A673 (cell line): ENCODE results near the gene ST6GALNAC6. TPM values are rescaled to one million over a fixed set of nuclear protein-coding genes. Genes with fewer than 3 reads are reported as not detected.
A peak's percentile ranks its signal among the peaks of the same experiment; 100 is the strongest.

ENCODE experiments used
- BruUV-seq: library from RNA; stranded (reverse); fragments of 400-500 nt; replicated peaks from 2 replicates; lab custom pipeline; 2021; lab: Mats Ljungman, UMichigan
- CTCF ChIA-PET: fragments of 300-600 bp; sonication (Branson Sonifier 250); formaldehyde crosslinking; loops from one replicate; lab custom pipeline; 2022; ENCODE audit warnings: antibody characterized with exemption; lab: Charles Lee
- POLR2A ChIA-PET: fragments of 300-600 bp; sonication (Branson Sonifier 250); formaldehyde crosslinking; loops from one replicate; lab custom pipeline; 2022; ENCODE audit warnings: antibody characterized with exemption; ENCODE audit not compliant: low non-redundant PET; lab: Charles Lee
- DNase-seq: peaks from one replicate; pipeline ENCODE4 v3.0.0-alpha.2; 2015; ENCODE audit warnings: low spot score
- H3K27ac ChIP-seq: fragments of 200-600 bp; sonication (generic); 2 replicates; pipeline ENCODE4 v1.5.1; 2016; ENCODE audit warnings: mixed run types, low read depth, mild to moderate bottlenecking, mixed read lengths, antibody characterized with exemption, low read length; ENCODE audit not compliant: poor library complexity, severe bottlenecking
- H3K27me3 ChIP-seq: fragments of 200-600 bp; sonication (generic); replicated peaks from 2 replicates; pipeline ENCODE4 v1.6.1; 2017; ENCODE audit warnings: mixed run types, low read depth, mild to moderate bottlenecking, mixed read lengths, antibody characterized with exemption, low read length; ENCODE audit not compliant: insufficient read depth, poor library complexity
- H3K36me3 ChIP-seq: fragments of 200-600 bp; sonication (generic); 2 replicates; pipeline ENCODE4 v1.6.1; 2016; ENCODE audit warnings: mixed run types, mild to moderate bottlenecking, mixed read lengths, antibody characterized with exemption, low read length; ENCODE audit not compliant: insufficient read depth, poor library complexity, severe bottlenecking
- H3K4me1 ChIP-seq: fragments of 200-600 bp; sonication (generic); 2 replicates; pipeline ENCODE4 v1.6.1; 2017; ENCODE audit warnings: mixed run types, mild to moderate bottlenecking, mixed read lengths, antibody characterized with exemption, low read length; ENCODE audit not compliant: insufficient read depth, poor library complexity, severe bottlenecking
- H3K4me3 ChIP-seq: fragments of 200-600 bp; sonication (generic); 2 replicates; pipeline ENCODE4 v1.5.1; 2016; ENCODE audit warnings: low read depth, mixed run types, mild to moderate bottlenecking, mixed read lengths, low read length; ENCODE audit not compliant: poor library complexity, severe bottlenecking
- H3K9me3 ChIP-seq: fragments of 200-600 bp; sonication (generic); 2 replicates; pipeline ENCODE4 v1.6.1; 2016; ENCODE audit warnings: mixed run types, low read depth, mild to moderate bottlenecking, mixed read lengths, antibody characterized with exemption, low read length; ENCODE audit not compliant: poor library complexity, severe bottlenecking
- EZH2 ChIP-seq: fragments of 200-600 bp; sonication (generic); IDR thresholded peaks from 2 replicates; pipeline ENCODE4 v1.6.1; 2017; ENCODE audit warnings: borderline replicate concordance, low read depth, mild to moderate bottlenecking, mixed read lengths, antibody characterized with exemption, low read length; ENCODE audit not compliant: poor library complexity, severe bottlenecking
- intact Hi-C: fragments of 100-400 bp; cut with micrococcal nuclease; formaldehyde crosslinking; loops from one replicate; pipeline ENCODE4 v1.10.0; 2022; ENCODE audit not compliant: unreplicated experiment
- total RNA-seq: library from RNA; stranded (reverse); gene quantifications from 2 replicates; pipeline ENCODE4 v1.2.3, GENCODE V29; 2021
- TF ChIP-seq, protein P1 (sequence below): fragments of 300-800, 200-600 bp; sonication (generic); conservative IDR thresholded peaks from 2 replicates; pipeline ENCODE4 v1.5.1; 2017; ENCODE audit warnings: low read depth, mild to moderate bottlenecking, antibody characterized with exemption, low read length, moderate library complexity, mixed read lengths

Gene ST6GALNAC6
- total RNA-seq, 1 experiment from 2014 or later, result 34.7 TPM

GRCh38 chr9:127876026-127876763 lies 23.2 kb downstream of the ST6GALNAC6 start:
- Histone ChIP-seq H3K27ac (peak overlapping the region; percentile 37), H3K9me3 (no peaks in the 10 kb centered on the region), H3K27me3 (no peaks in the 10 kb centered on the region), H3K4me3 (no peak overlapping the region), H3K36me3 (no peaks in the 10 kb centered on the region), H3K4me1 (peaks cover 19% of the 10 kb centered on the region)
- intact Hi-C loops, result no loop called here
- ChIA-PET POLR2A (no interaction called here), CTCF (no interaction called here)
- TF ChIP-seq, protein P1, sequence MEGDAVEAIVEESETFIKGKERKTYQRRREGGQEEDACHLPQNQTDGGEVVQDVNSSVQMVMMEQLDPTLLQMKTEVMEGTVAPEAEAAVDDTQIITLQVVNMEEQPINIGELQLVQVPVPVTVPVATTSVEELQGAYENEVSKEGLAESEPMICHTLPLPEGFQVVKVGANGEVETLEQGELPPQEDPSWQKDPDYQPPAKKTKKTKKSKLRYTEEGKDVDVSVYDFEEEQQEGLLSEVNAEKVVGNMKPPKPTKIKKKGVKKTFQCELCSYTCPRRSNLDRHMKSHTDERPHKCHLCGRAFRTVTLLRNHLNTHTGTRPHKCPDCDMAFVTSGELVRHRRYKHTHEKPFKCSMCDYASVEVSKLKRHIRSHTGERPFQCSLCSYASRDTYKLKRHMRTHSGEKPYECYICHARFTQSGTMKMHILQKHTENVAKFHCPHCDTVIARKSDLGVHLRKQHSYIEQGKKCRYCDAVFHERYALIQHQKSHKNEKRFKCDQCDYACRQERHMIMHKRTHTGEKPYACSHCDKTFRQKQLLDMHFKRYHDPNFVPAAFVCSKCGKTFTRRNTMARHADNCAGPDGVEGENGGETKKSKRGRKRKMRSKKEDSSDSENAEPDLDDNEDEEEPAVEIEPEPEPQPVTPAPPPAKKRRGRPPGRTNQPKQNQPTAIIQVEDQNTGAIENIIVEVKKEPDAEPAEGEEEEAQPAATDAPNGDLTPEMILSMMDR, result no peak
- no peak for TF ChIP-seq EZH2
- BruUV-seq, result no TSS peak
- DNase-seq, result no peak

- intact Hi-C loops, result no loop called here
- H3K4me1 ChIP-seq, result peaks cover 19% of the 10 kb centered on the region
Measured at GRCh38 chr9:127875306-127875966, 24.0 kb downstream of the ST6GALNAC6 start.

DNA sequence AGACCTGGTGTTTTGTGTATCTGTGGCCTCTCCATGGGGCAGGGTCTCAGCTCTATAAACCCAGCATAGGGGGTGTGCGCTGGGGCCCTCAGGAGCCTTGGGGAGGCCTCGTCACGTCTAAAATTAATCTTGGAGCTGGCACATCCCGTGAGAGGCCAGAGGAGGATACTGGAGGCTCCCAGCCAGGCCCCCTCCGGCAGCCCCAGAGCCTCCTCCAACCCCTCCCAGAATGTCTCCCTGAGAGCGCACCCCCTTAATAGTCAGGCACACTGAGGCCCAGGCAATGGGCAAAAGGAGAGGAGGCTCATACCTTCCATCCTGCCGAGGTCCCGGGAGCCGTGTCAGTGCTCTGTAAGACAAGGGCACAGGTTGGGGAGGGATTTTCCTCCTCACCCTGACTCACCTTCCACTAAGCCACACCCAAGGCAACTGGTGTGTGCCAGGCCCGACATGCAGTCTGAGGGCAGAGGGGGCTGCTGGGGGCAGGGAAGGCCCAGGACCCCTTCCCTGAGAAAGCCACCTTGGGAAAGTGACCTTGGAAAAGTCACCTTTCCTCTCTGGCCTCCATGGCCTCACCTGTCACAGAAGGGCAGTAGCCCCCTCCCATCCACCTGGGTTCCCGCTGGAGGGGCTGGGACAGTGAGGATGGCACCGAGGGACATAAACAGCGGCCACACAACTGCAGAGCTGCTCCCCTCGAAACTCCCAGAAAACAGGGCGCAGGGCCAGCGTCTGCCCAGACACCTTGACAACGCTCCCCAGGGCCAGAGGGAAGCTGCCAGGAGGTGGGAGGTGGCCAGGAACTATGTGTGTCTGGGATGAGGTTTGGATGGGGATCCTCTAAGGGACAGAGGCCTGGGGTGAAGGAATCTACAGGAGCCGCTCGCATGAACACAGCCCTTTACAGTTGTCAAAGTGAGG lies 24.8 kb downstream of the ST6GALNAC6 start:
- no peak for TF ChIP-seq EZH2
- TF ChIP-seq, protein P1, result no peak
- Histone ChIP-seq H3K27ac (no peak overlapping the region), H3K27me3 (no peaks in the 10 kb centered on the region), H3K4me1 (peaks cover 19% of the 10 kb centered on the region), H3K4me3 (no peak overlapping the region), H3K36me3 (no peaks in the 10 kb centered on the region), H3K9me3 (no peaks in the 10 kb centered on the region)
- no peak for DNase-seq
- ChIA-PET POLR2A (no interaction called here), CTCF (no interaction called here)
- intact Hi-C loops, result no loop called here
- no TSS peak for BruUV-seq

More at GRCh38 chr9:127875306-127875966, 24.0 kb downstream of the ST6GALNAC6 start:
- Histone ChIP-seq H3K9me3 (no peaks in the 10 kb centered on the region), H3K27ac (peak overlapping the region; percentile 37), H3K4me3 (no peak overlapping the region), H3K36me3 (no peaks in the 10 kb centered on the region), H3K27me3 (no peaks in the 10 kb centered on the region)
- BruUV-seq, result no TSS peak
- no peak for DNase-seq
- TF ChIP-seq, protein P1, result no peak
- TF ChIP-seq EZH2, result no peak
- CTCF ChIA-PET, result no interaction called here
- POLR2A ChIA-PET, result no interaction called here
